ENCODE measurements around the gene GLI1. TPM values are rescaled to one million over a fixed set of nuclear protein-coding genes. Genes with fewer than 3 reads are reported as not detected.
A peak's percentile ranks its signal among the peaks of the same experiment; 100 is the strongest.

The GLI1 gene
- total and polyA plus RNA-seq, 5 donors: 0.59 to 3.1 (median 2.2) TPM

DNA sequence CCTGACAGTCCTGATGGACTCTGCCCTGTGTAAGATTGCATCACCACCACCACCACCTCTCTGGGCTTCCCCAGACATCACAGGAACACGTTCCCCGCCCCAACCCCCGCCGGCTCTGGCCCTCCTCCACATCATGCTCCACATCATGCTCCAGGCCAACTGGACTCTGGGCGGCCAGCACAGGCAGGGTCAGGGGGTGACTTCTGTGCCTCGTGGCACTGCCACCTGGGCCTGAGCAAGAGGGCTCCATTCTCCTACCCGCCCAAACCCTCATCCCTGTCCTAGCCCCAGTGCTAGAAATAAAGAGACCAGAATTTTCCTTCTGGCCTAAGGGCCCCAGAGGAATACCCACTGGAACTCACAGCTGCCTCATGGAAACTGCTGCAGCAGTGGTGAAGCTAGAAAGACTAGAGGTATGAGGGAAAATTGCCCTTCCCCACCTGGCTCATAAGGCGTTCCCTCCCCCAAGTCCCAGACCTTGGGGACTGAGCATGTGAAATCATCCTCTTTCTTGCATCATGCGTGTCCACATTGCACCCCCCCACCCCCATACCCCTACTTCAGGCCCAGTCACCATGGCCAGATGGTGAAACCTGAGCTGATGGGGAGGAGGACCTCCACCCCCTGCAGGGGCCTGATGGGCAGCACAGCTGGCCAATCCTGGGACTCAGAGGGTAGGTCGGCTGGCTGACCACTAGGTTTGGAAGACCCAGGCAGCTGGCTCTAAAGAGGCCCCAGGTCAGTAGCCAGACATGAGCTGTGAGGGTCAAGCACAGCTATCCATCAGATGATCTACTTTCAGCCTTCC lies 4.8 kb upstream of the GLI1 start, which contains the start of gene INHBE:
Gene INHBE (plus strand): TSS at position 742 of the 808 bp plus-strand sequence. CDS start 230 bp downstream, outside the sequence.
- H3K9me3 ChIP-seq (ENCODE audit: control insufficient read depth, low read length): no peaks in the 10 kb centered on the region
- ATAC-seq (no peak), DNase-seq (peak in 1 of 3 donors; percentile 64)
- 61% methylated on average over 10 of the region's 10 CpGs for WGBS
- H3K27ac ChIP-seq (ENCODE audit: low read length): no peak within 1 kb of the TSS
- intact Hi-C loops (cut with DNase I): no loop called here
- H3K4me3 ChIP-seq (ENCODE audit: low read length): no peak within 1 kb of the TSS
- no peaks in the 10 kb centered on the region for H3K27me3 ChIP-seq (ENCODE audit: control insufficient read depth, insufficient read depth)
- H3K4me1 ChIP-seq (ENCODE audit: control insufficient read depth, insufficient read depth, low read length): no peaks in the 10 kb centered on the region

GRCh38 chr12:57455374-57456144 lies 4.0 kb upstream of the GLI1 start:
- ATAC-seq (no peak), DNase-seq (peak in 1 of 3 donors; percentile 44)
- H3K9me3 ChIP-seq (ENCODE audit: control insufficient read depth, low read length): no peaks in the 10 kb centered on the region
- H3K27ac ChIP-seq (ENCODE audit: low read length): no peak overlapping the region
- H3K4me1 ChIP-seq (ENCODE audit: control insufficient read depth, insufficient read depth, low read length): no peaks in the 10 kb centered on the region
- intact Hi-C loops (cut with DNase I): loop anchor here in 1 of 4 donors (2.0 kb wide), 1 partner anchor 145 kb away; no protein-coding TSS in a partner anchor
- H3K27me3 ChIP-seq (ENCODE audit: control insufficient read depth, insufficient read depth): no peaks in the 10 kb centered on the region
- 49% methylated on average over 10 of the region's 10 CpGs for WGBS
- no peak overlapping the region for H3K4me3 ChIP-seq (ENCODE audit: low read length)

GRCh38 chr12:57456145-57456700 lies 3.4 kb upstream of the GLI1 start:
- ATAC-seq: no peak
- Histone ChIP-seq H3K27ac (ENCODE audit: low read length) (no peak overlapping the region), H3K4me3 (ENCODE audit: low read length) (no peak overlapping the region), H3K27me3 (ENCODE audit: control insufficient read depth, insufficient read depth) (no peaks in the 10 kb centered on the region), H3K9me3 (ENCODE audit: control insufficient read depth, low read length) (no peaks in the 10 kb centered on the region), H3K4me1 (ENCODE audit: control insufficient read depth, insufficient read depth, low read length) (no peaks in the 10 kb centered on the region)
- intact Hi-C loops (cut with DNase I): loop anchor here in 1 of 4 donors (2.0 kb wide), 1 partner anchor 145 kb away; no protein-coding TSS in a partner anchor
- 39% methylated on average over 15 of the region's 15 CpGs for WGBS
- DNase-seq: no peak

- intact Hi-C loops (cut with DNase I): loop anchor here in 1 of 4 donors (2.0 kb wide), 1 partner anchor 146 kb away; no protein-coding TSS in a partner anchor
- no peak for DNase-seq
- no peak overlapping the region for H3K4me3 ChIP-seq (ENCODE audit: low read length)
- H3K4me1 ChIP-seq (ENCODE audit: control insufficient read depth, insufficient read depth, low read length): no peaks in the 10 kb centered on the region
- ATAC-seq: no peak
- 86% methylated on average over 6 of the region's 6 CpGs for WGBS
- no peaks in the 10 kb centered on the region for H3K27me3 ChIP-seq (ENCODE audit: control insufficient read depth, insufficient read depth)
- no peak overlapping the region for H3K27ac ChIP-seq (ENCODE audit: low read length)
- H3K9me3 ChIP-seq (ENCODE audit: control insufficient read depth, low read length): no peaks in the 10 kb centered on the region
These were observed 2.7 kb upstream of the GLI1 start for GRCh38 chr12:57456737-57457490.

DNA sequence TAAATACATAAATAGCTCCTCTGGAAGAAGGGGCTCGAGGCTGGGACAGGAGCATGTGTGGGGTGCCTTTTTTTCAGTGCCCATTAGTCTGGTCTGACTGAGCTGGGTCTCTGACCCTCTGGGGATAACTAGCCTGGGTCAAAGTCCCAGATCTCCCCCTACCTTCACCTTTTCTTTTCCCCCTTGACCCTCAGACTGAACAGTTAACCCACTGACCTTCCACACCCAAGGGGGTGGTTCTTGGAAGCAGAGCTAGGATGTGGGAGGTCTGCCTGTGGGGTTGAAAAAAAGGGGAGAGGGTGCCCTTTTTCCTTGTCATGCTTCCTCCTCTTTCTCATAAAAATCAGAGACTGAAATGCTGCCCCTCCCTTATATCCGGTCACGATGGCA lies 925 bp upstream of the GLI1 start:
- DNase-seq (peak in 1 of 3 donors; percentile 55), ATAC-seq (no peak)
- H3K27me3 ChIP-seq (ENCODE audit: control insufficient read depth, insufficient read depth): no peaks in the 10 kb centered on the region
- intact Hi-C loops (cut with DNase I): no loop called here
- H3K9me3 ChIP-seq (ENCODE audit: control insufficient read depth, low read length): no peaks in the 10 kb centered on the region
- WGBS: 23% methylated on average over 3 of the region's 3 CpGs
- peak overlapping the region; percentile 71 for H3K27ac ChIP-seq (ENCODE audit: low read length)
- H3K4me3 ChIP-seq (ENCODE audit: low read length): peak overlapping the region; percentile 54
- no peaks in the 10 kb centered on the region for H3K4me1 ChIP-seq (ENCODE audit: control insufficient read depth, insufficient read depth, low read length)

DNA sequence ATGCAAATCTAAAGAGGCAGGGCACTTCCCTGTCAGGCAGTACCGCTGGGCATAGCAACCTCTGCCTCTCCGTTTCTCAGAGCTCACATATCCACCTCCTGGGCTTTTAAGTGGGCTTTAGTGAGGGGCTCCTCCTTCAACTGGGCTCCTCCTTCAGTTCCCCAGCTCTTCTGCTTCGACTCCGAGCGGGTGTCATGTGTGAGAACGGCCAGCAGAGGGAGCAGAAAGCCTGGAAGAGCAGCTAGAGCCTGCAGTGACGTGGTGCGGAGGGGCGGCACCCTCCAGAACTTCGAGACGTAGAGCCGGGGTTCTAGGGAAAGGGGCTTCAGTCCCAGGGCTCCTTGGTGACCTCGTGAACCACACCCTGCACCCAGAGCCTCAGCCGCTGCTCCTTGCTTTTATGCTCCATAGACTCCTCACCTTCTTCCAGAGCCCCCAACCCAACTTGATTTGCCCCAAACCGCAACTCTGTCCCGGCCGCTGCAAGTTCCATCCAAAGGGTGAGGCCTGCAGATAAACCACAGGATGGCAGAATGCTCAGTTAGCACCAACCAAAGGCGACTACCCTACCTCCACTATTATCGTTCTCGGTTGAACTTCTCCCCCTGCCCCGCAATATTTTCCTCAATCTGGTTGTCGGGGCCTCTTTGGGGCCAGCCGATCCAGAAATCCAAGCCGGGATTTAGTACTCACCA lies 383 bp upstream of the GLI1 start:
- WGBS: under 1% methylated on average over 24 of the region's 24 CpGs
- H3K4me1 ChIP-seq (ENCODE audit: control insufficient read depth, insufficient read depth, low read length): no peaks in the 10 kb centered on the region
- ATAC-seq: peak; percentile 78 to 80

DNA sequence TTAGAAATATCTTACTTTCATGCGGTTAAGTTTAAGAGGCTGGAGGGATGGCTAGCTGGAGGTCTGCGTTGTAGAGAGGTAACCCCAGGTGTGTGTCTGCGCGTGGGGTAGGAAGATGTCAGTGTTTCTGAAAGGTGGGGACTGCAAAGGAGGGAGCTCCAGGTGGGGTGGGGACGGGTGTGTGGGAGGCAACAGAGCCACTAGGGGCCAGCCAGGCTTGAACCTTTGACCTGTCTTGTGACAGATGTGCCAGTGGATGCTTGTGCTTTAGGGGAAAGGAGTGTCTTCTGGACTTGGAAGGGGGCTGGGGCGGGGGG lies 841 bp downstream of the GLI1 start:
- no peak for ATAC-seq
- no peak for DNase-seq
- H3K4me3 ChIP-seq (ENCODE audit: low read length): peak overlapping the region; percentile 54
- no peaks in the 10 kb centered on the region for H3K4me1 ChIP-seq (ENCODE audit: control insufficient read depth, insufficient read depth, low read length)
- no peaks in the 10 kb centered on the region for H3K27me3 ChIP-seq (ENCODE audit: control insufficient read depth, insufficient read depth)
- no peaks in the 10 kb centered on the region for H3K9me3 ChIP-seq (ENCODE audit: control insufficient read depth, low read length)
- 3% methylated on average over 6 of the region's 6 CpGs for WGBS
- no peak overlapping the region for H3K27ac ChIP-seq (ENCODE audit: low read length)
- intact Hi-C loops (cut with DNase I): loop anchor here in 1 of 4 donors (10.0 kb wide), 1 partner anchor 164 kb away; no protein-coding TSS in a partner anchor

More for the DNA sequence above, 383 bp upstream of the GLI1 start:
- H3K27me3 ChIP-seq (ENCODE audit: control insufficient read depth, insufficient read depth): no peaks in the 10 kb centered on the region
- intact Hi-C loops (cut with DNase I): no loop called here
- no peaks in the 10 kb centered on the region for H3K9me3 ChIP-seq (ENCODE audit: control insufficient read depth, low read length)
- peak overlapping the region; percentile 74 for H3K27ac ChIP-seq (ENCODE audit: low read length)
- peak; percentile 94 to 98 (median 97) for DNase-seq
- H3K4me3 ChIP-seq (ENCODE audit: low read length): peak overlapping the region; percentile 54

- intact Hi-C loops (cut with DNase I): loop anchor here in 1 of 4 donors (10.0 kb wide), 1 partner anchor 164 kb away; no protein-coding TSS in a partner anchor
- Histone ChIP-seq H3K4me3 (ENCODE audit: low read length) (peak overlapping the region; percentile 93), H3K9me3 (ENCODE audit: control insufficient read depth, low read length) (no peaks in the 10 kb centered on the region), H3K4me1 (ENCODE audit: control insufficient read depth, insufficient read depth, low read length) (no peaks in the 10 kb centered on the region), H3K27me3 (ENCODE audit: control insufficient read depth, insufficient read depth) (no peaks in the 10 kb centered on the region), H3K27ac (ENCODE audit: low read length) (no peak overlapping the region)
- DNase-seq (peak in 2 of 3 donors; percentile 67 to 74), ATAC-seq (no peak)
- 1% methylated on average over 19 of the region's 19 CpGs for WGBS
These were observed 1.3 kb downstream of the GLI1 start for GRCh38 chr12:57460841-57461275.

GRCh38 chr12:57461276-57461916 lies 1.8 kb downstream of the GLI1 start:
- no peak overlapping the region for H3K27ac ChIP-seq (ENCODE audit: low read length)
- WGBS: under 1% methylated on average over 32 of the region's 32 CpGs
- intact Hi-C loops (cut with DNase I): loop anchor here in 1 of 4 donors (10.0 kb wide), 1 partner anchor 163 kb away; no protein-coding TSS in a partner anchor
- no peaks in the 10 kb centered on the region for H3K4me1 ChIP-seq (ENCODE audit: control insufficient read depth, insufficient read depth, low read length)
- DNase-seq: peak; percentile 81 to 92 (median 91)
- peak overlapping the region; percentile 93 for H3K4me3 ChIP-seq (ENCODE audit: low read length)
- no peaks in the 10 kb centered on the region for H3K9me3 ChIP-seq (ENCODE audit: control insufficient read depth, low read length)
- no peaks in the 10 kb centered on the region for H3K27me3 ChIP-seq (ENCODE audit: control insufficient read depth, insufficient read depth)
- peak; percentile 69 to 74 for ATAC-seq
